Endodermal cell (in vitro differentiated cells): ENCODE results near the gene PTPRO. TPM values are rescaled to one million over a fixed set of nuclear protein-coding genes. Genes with fewer than 3 reads are reported as not detected.

Experiments used
- DNase-seq: peaks from one replicate; pipeline ENCODE4 v3.0.0-alpha.2; 2017
- H3K27ac ChIP-seq: 2 replicates; pipeline ENCODE4 v1.5.1; 2013; ENCODE audit warnings: mild to moderate bottlenecking, low read depth, low read length, moderate library complexity
- H3K27me3 ChIP-seq: 2 replicates; pipeline ENCODE4 v1.6.1; 2013; ENCODE audit warnings: mild to moderate bottlenecking, low read length, moderate library complexity; ENCODE audit not compliant: insufficient read depth, control insufficient read depth, poor library complexity, severe bottlenecking
- H3K36me3 ChIP-seq: 2 replicates; pipeline ENCODE4 v1.7.0; 2013; ENCODE audit warnings: mild to moderate bottlenecking, low read length, moderate library complexity; ENCODE audit not compliant: control insufficient read depth, insufficient read depth
- H3K4me1 ChIP-seq: one replicate; pipeline ENCODE4 v1.7.0; 2013; ENCODE audit warnings: low read length; ENCODE audit not compliant: control insufficient read depth, insufficient read depth
- H3K4me3 ChIP-seq: 2 replicates; pipeline ENCODE4 v1.5.1; 2013; ENCODE audit warnings: mild to moderate bottlenecking, low read length, moderate library complexity
- H3K9ac ChIP-seq: 2 replicates; pipeline ENCODE4 v1.6.1; 2013; ENCODE audit warnings: mild to moderate bottlenecking, low read length, moderate library complexity; ENCODE audit not compliant: poor library complexity, severe bottlenecking; ENCODE audit errors: extremely low read depth
- H3K9me3 ChIP-seq: 2 replicates; pipeline ENCODE4 v1.6.1; 2013; ENCODE audit warnings: mild to moderate bottlenecking, low read length, moderate library complexity; ENCODE audit not compliant: control insufficient read depth
- H3K27ac Mint-ChIP-seq: 2 replicates; pipeline ENCODE4 v1.8.0; 2020; ENCODE audit warnings: mixed read lengths
- H3K27me3 Mint-ChIP-seq: 2 replicates; pipeline ENCODE4 v1.8.0; 2021; ENCODE audit warnings: mild to moderate bottlenecking, mixed read lengths; ENCODE audit not compliant: insufficient read depth
- H3K36me3 Mint-ChIP-seq: 2 replicates; pipeline ENCODE4 v1.8.0; 2020; ENCODE audit warnings: low read depth, mixed read lengths
- H3K4me1 Mint-ChIP-seq: 2 replicates; pipeline ENCODE4 v1.8.0; 2020; ENCODE audit warnings: mixed read lengths
- H3K4me3 Mint-ChIP-seq: 2 replicates; pipeline ENCODE4 v1.8.0; 2020; ENCODE audit warnings: mild to moderate bottlenecking, moderate library complexity, mixed read lengths
- H3K9me3 Mint-ChIP-seq: 2 replicates; pipeline ENCODE4 v1.8.0; 2020; ENCODE audit warnings: mild to moderate bottlenecking, mixed read lengths
- WGBS, 2 experiments: methylation state at CpG; one replicate each; pipeline versions ENCODE4 v1.1.5 to v1.1.7; 2013; ENCODE audit warnings: missing lambda C conversion rate in 2 of 2, mixed read lengths in 1 of 2; ENCODE audit not compliant: insufficient coverage in 1 of 2, insufficient read length in 1 of 2; 5-methylcytosine and 5-hydroxymethylcytosine counted together
- total RNA-seq, 2 donors: library from RNA; stranded (reverse); fragmentation: NEBNext Ultra II Directional in 1 of 2; extraction: Animal tissue kit (Norgen Biotek cat#: 25700) in 1 of 2; gene quantifications; 2 replicates in 1 of 2; 3 replicates in 1 of 2; pipeline ENCODE4 v1.2.1, GENCODE V29; 2021
- TF ChIP-seq, protein P1 (sequence below): fragments of 200-600 bp; sonication (generic); conservative IDR thresholded peaks from 2 replicates; pipeline ENCODE4 v1.5.0; 2021; ENCODE audit warnings: antibody characterized with exemption, mild to moderate bottlenecking

PTPRO gene
- total RNA-seq, 2 donors from 2014 or later = 0.31 TPM; not detected in 1

DNA sequence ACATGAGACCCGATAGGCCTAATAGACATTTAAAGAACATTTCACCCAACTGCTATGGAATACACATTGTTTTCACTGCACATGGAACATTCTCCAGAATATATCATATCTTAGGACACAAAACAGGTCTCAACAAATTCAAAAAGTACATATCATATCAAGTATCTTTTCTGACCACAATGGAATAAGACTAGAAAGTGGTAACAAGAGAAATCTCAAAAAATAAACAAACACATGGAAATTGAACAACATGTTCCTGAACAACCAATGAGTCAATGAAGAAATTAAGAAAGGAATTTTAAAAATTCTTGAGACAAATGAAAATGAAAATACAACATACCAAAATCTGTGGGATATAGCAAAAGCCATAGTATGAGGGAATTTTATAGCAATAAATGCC is 208.1 kb downstream of the PTPRO start:
- peaks cover 8% of the 10 kb centered on the region for H3K9me3 ChIP-seq
- no peaks in the 10 kb centered on the region for H3K4me1 ChIP-seq
- no peak overlapping the region for H3K9ac ChIP-seq
- no peaks in the 10 kb centered on the region for H3K27me3 Mint-ChIP-seq
- H3K27ac ChIP-seq = no peak overlapping the region
- H3K4me1 Mint-ChIP-seq = peaks cover 16% of the 10 kb centered on the region
- WGBS, 2 experiments = 88% methylated on average over 1 of the region's 1 CpG; no CpG with 5 or more reads in 1 of the 2 experiments
- no peaks in the 10 kb centered on the region for H3K36me3 Mint-ChIP-seq
- TF ChIP-seq, protein P1, sequence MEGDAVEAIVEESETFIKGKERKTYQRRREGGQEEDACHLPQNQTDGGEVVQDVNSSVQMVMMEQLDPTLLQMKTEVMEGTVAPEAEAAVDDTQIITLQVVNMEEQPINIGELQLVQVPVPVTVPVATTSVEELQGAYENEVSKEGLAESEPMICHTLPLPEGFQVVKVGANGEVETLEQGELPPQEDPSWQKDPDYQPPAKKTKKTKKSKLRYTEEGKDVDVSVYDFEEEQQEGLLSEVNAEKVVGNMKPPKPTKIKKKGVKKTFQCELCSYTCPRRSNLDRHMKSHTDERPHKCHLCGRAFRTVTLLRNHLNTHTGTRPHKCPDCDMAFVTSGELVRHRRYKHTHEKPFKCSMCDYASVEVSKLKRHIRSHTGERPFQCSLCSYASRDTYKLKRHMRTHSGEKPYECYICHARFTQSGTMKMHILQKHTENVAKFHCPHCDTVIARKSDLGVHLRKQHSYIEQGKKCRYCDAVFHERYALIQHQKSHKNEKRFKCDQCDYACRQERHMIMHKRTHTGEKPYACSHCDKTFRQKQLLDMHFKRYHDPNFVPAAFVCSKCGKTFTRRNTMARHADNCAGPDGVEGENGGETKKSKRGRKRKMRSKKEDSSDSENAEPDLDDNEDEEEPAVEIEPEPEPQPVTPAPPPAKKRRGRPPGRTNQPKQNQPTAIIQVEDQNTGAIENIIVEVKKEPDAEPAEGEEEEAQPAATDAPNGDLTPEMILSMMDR = no peak
- H3K4me3 ChIP-seq = no peak overlapping the region
- H3K27ac Mint-ChIP-seq = no peak overlapping the region
- no peaks in the 10 kb centered on the region for H3K27me3 ChIP-seq
- H3K36me3 ChIP-seq = no peaks in the 10 kb centered on the region
- no peak overlapping the region for H3K4me3 Mint-ChIP-seq
- peaks cover 9% of the 10 kb centered on the region for H3K9me3 Mint-ChIP-seq
- DNase-seq = no peak

DNA sequence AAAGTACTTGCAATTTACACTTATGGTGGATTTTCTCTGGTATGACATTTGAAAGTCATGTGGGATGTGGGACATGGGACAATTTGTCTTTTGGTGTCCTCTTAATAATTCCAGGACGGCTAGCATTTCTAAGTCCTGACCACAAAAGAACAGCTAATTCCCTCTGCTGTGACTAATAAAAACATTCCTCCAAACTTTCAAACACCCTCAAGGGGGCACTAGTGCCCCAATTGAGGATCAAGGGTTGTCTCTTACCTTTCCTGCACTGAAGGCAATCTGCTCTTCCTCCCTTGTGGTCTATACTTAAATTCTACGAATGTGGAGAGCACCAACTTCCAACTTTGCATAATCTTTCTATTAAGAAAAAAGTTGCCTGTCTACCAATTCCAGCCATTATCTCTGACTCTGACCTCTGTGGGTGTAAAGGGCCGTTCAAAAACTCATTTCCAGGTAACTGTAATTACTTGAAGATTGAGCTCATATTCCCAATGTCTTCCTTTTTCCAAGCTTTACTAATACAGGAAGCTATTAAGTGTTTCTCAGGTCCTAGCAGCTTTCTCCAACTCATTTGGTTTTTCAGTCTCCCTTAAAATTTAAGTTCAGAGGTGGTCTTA is 210.2 kb downstream of the PTPRO start:
- peaks cover 8% of the 10 kb centered on the region for H3K4me1 Mint-ChIP-seq
- Histone ChIP-seq H3K27me3 (no peaks in the 10 kb centered on the region), H3K4me3 (no peak overlapping the region), H3K4me1 (no peaks in the 10 kb centered on the region), H3K9me3 (peaks cover 8% of the 10 kb centered on the region), H3K27ac (no peak overlapping the region), H3K9ac (no peak overlapping the region), H3K36me3 (no peaks in the 10 kb centered on the region)
- no peaks in the 10 kb centered on the region for H3K36me3 Mint-ChIP-seq
- no peaks in the 10 kb centered on the region for H3K27me3 Mint-ChIP-seq
- WGBS, 2 experiments = 49 to 93% methylated on average over 1 to 3 of the region's 3 CpGs
- DNase-seq = peak; percentile 88
- peaks cover 9% of the 10 kb centered on the region for H3K9me3 Mint-ChIP-seq
- TF ChIP-seq, protein P1 = peak; percentile 100
- no peak overlapping the region for H3K4me3 Mint-ChIP-seq
- H3K27ac Mint-ChIP-seq = no peak overlapping the region

DNA sequence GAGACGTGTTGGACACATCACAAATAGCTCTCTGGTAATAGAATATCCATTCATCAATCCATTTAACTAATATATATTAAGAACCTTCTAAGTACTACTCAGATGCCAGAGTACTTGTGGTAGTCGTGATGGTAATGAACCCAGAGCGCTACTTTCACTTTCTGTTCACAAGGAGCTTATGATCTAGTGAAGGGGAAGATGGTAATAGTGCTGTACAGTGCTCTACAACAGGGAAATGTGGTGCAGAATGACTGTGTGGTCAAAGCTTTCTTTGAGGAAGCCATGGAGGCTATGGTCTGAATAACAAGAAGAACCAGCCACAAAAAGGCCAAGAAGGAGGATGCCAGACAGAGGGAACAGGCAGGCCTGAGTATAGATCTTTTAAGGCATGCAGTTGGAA is 212.0 kb downstream of the PTPRO start:
- H3K9me3 ChIP-seq = no peaks in the 10 kb centered on the region
- H3K27ac ChIP-seq = no peak overlapping the region
- no peak overlapping the region for H3K4me3 ChIP-seq
- peaks cover 4% of the 10 kb centered on the region for H3K4me1 Mint-ChIP-seq
- no peak overlapping the region for H3K4me3 Mint-ChIP-seq
- no peak overlapping the region for H3K27ac Mint-ChIP-seq
- DNase-seq = no peak
- no peak overlapping the region for H3K9ac ChIP-seq
- no peaks in the 10 kb centered on the region for H3K9me3 Mint-ChIP-seq
- H3K4me1 ChIP-seq = no peaks in the 10 kb centered on the region
- 99% methylated on average over 3 of the region's 3 CpGs; no CpG with 5 or more reads in 1 of the 2 experiments for WGBS, 2 experiments
- no peaks in the 10 kb centered on the region for H3K27me3 ChIP-seq
- H3K27me3 Mint-ChIP-seq = no peaks in the 10 kb centered on the region
- no peaks in the 10 kb centered on the region for H3K36me3 Mint-ChIP-seq
- TF ChIP-seq, protein P1 = no peak
- no peaks in the 10 kb centered on the region for H3K36me3 ChIP-seq
